ENCODE data around the gene FEM1C.

- TF ChIP-seq, protein P1, sequence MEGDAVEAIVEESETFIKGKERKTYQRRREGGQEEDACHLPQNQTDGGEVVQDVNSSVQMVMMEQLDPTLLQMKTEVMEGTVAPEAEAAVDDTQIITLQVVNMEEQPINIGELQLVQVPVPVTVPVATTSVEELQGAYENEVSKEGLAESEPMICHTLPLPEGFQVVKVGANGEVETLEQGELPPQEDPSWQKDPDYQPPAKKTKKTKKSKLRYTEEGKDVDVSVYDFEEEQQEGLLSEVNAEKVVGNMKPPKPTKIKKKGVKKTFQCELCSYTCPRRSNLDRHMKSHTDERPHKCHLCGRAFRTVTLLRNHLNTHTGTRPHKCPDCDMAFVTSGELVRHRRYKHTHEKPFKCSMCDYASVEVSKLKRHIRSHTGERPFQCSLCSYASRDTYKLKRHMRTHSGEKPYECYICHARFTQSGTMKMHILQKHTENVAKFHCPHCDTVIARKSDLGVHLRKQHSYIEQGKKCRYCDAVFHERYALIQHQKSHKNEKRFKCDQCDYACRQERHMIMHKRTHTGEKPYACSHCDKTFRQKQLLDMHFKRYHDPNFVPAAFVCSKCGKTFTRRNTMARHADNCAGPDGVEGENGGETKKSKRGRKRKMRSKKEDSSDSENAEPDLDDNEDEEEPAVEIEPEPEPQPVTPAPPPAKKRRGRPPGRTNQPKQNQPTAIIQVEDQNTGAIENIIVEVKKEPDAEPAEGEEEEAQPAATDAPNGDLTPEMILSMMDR (conservative IDR thresholded peaks at IDR 0.05; ENCODE audit: low read depth, low read length), result no peak
- TF ChIP-seq POLR2A (IDR thresholded peaks at IDR 0.05; ENCODE audit: low read depth, low read length), result peak; percentile 97
Measured at GRCh38 chr5:115544436-115545350, at the start of gene FEM1C.
